Esophagus squamous epithelium (tissue), 5 donors: ENCODE data around the gene LYL1. TPM values are rescaled to one million over a fixed set of nuclear protein-coding genes. Genes with fewer than 3 reads are reported as not detected.
A peak's percentile ranks its signal among the peaks of the same experiment; 100 is the strongest.

Source experiments
- DNase-seq: peaks from one replicate; lab custom pipeline; 2025; lab: John Stamatoyannopoulos, UW
- H3K27ac ChIP-seq, 4 donors: fragments of 200-600 bp; sonication (generic); one replicate each; pipeline ENCODE4 v1.5.1; 2016 to 2019; ENCODE audit warnings: mild to moderate bottlenecking in 1 of 4
- H3K27me3 ChIP-seq, 4 donors: fragments of 200-600 bp; sonication (generic); 1 replicate in 3 of 4; 2 replicates in 1 of 4; pipeline versions ENCODE4 v1.5.1 to v1.6.0; 2017 to 2021; ENCODE audit warnings: antibody characterized with exemption in 1 of 4
- H3K36me3 ChIP-seq, 3 donors: fragments of 200-600 bp; sonication (generic); one replicate each; pipeline ENCODE4 v1.5.1; 2016 to 2019
- H3K4me1 ChIP-seq, 3 donors: fragments of 200-600 bp; sonication (generic); one replicate each; pipeline ENCODE4 v1.5.1; 2017 to 2019
- H3K4me3 ChIP-seq, 4 donors: fragments of 200-600 bp; sonication (generic); 1 replicate in 3 of 4; 2 replicates in 1 of 4; pipeline ENCODE4 v1.5.1; 2016 to 2019; ENCODE audit warnings: mild to moderate bottlenecking in 2 of 4, moderate library complexity in 1 of 4
- H3K9me3 ChIP-seq, 3 donors: fragments of 200-600 bp; sonication (generic); one replicate each; pipeline ENCODE4 v1.5.1; 2016 to 2019
- POLR2A ChIP-seq, 4 donors: fragments of 450-650 bp; IDR thresholded peaks; one replicate each; pipeline ENCODE4 v1.6.1; 2017; ENCODE audit warnings: antibody characterized with exemption in 4 of 4, mild to moderate bottlenecking in 4 of 4, moderate library complexity in 3 of 4
- WGBS, 2 donors: methylation state at CpG; one replicate each; pipeline ENCODE4 v1.1.5; 2018; 5-methylcytosine and 5-hydroxymethylcytosine counted together
- intact Hi-C: fragments of 100-400 bp; cut with DNase I; formaldehyde crosslinking; loops from one replicate; pipeline ENCODE4 v1.15.0; 2022
- total RNA-seq, 4 donors: library from RNA; depleted of rRNA; stranded (reverse); fragments of >200 nt; gene quantifications; one replicate each; pipeline ENCODE4 v1.1.0, GENCODE V29; 2016
- TF ChIP-seq, protein P1 (sequence below), 6 experiments: fragments of 450-650 bp in 4 of 6; fragments of 200-600 bp in 2 of 6; sonication (generic) in 2 of 6; IDR thresholded peaks; one replicate each; pipeline ENCODE4 v1.5.1; 2016 to 2019; ENCODE audit warnings: antibody characterized with exemption in 6 of 6, mild to moderate bottlenecking in 4 of 6, moderate library complexity in 4 of 6
- donor health status: DM: yes; HTN: yes; CAD: no.

LYL1 gene
- total RNA-seq, 4 donors from 2014 or later: 2.1 to 13.0 (median 3.9) TPM

DNA sequence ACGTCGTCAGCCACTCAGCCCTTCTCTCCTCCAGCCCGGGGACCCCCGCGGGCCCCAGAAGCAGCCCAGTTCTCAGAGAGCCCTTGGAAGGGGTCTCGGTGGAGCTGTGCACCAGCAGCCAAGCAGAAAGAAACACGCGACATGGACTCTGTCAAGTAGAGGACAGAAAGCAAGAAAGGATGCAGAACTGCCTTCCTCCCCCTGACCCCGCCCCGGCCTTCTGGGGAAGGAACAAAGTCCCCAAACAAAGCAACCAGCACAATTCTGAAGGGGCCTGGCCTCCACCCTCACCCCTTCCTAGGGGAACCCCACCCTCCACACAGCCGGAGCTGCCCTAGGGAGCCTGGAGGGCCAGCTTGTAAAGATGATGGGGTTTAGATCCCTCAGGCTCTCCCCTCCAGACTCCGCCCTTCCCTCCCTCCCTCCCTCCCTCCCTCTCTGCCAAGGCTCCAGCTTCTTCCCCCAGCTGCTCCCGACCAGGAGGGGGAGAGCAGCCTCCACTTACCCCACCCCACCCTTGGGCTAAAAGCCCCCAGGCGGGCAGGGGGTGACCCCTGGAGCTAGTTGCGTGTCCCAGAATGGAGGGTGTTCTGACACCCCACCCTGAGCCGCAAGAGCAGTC, 7.8 kb downstream of the LYL1 start:
- Histone ChIP-seq H3K27ac (peak overlapping the region in 3 of 4 donors; percentile 85 to 94 (median 91)), H3K4me1 (peaks cover 41 to 98% (median 67%) of the 10 kb centered on the region in 3 donors), H3K4me3 (peak overlapping the region in 2 of 4 donors; percentile 23 to 47), H3K36me3 (peaks cover 0 to 56% (median 0%) of the 10 kb centered on the region in 3 donors), H3K9me3 (no peaks in the 10 kb centered on the region), H3K27me3 (peaks cover 0 to 9% (median 0%) of the 10 kb centered on the region in 4 donors)
- WGBS, 2 donors: 65 to 68% methylated on average over 10 to 14 of the region's 16 CpGs
- TF ChIP-seq POLR2A (IDR thresholded peaks at IDR 0.05): no peak
- TF ChIP-seq, protein P1, sequence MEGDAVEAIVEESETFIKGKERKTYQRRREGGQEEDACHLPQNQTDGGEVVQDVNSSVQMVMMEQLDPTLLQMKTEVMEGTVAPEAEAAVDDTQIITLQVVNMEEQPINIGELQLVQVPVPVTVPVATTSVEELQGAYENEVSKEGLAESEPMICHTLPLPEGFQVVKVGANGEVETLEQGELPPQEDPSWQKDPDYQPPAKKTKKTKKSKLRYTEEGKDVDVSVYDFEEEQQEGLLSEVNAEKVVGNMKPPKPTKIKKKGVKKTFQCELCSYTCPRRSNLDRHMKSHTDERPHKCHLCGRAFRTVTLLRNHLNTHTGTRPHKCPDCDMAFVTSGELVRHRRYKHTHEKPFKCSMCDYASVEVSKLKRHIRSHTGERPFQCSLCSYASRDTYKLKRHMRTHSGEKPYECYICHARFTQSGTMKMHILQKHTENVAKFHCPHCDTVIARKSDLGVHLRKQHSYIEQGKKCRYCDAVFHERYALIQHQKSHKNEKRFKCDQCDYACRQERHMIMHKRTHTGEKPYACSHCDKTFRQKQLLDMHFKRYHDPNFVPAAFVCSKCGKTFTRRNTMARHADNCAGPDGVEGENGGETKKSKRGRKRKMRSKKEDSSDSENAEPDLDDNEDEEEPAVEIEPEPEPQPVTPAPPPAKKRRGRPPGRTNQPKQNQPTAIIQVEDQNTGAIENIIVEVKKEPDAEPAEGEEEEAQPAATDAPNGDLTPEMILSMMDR (IDR thresholded peaks at IDR 0.05): no peak
- DNase-seq: no peak
- intact Hi-C loops: loop anchor here (5.0 kb wide), 1 partner anchor 113 kb away; no protein-coding TSS in a partner anchor

DNA sequence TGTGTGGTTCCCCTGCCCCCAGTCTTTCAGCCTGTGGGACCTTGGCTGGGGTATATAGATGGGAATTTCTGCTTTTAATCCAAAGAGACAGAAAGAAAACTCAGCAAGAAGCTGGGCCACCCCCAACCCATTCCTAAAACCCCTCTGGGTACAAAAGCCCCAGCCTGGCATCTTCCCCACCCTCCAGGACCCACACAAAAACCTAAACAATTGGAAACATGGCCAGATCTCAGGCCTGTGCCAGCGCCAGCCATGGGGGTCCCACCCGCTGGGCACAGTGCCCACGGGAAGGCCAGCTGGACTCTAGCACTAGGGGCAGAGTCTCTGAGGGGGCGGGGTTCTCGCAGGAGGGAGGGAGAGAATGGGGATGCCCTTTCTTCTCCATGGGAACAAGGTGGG, 8.6 kb downstream of the LYL1 start:
- WGBS, 2 donors: no CpG with 5 or more reads among the region's 5 CpGs
- Histone ChIP-seq H3K4me3 (no peak overlapping the region), H3K27ac (peak overlapping the region in 3 of 4 donors; percentile 85 to 94 (median 91)), H3K27me3 (peaks cover 0 to 9% (median 0%) of the 10 kb centered on the region in 4 donors), H3K4me1 (peaks cover 39 to 98% (median 67%) of the 10 kb centered on the region in 3 donors), H3K36me3 (peaks cover 0 to 63% (median 0%) of the 10 kb centered on the region in 3 donors), H3K9me3 (no peaks in the 10 kb centered on the region)
- no peak for TF ChIP-seq POLR2A (IDR thresholded peaks at IDR 0.05)
- TF ChIP-seq, protein P1 (IDR thresholded peaks at IDR 0.05): no peak
- intact Hi-C loops: loop anchor here (5.0 kb wide), 1 partner anchor 112 kb away; no protein-coding TSS in a partner anchor
- no peak for DNase-seq

DNA sequence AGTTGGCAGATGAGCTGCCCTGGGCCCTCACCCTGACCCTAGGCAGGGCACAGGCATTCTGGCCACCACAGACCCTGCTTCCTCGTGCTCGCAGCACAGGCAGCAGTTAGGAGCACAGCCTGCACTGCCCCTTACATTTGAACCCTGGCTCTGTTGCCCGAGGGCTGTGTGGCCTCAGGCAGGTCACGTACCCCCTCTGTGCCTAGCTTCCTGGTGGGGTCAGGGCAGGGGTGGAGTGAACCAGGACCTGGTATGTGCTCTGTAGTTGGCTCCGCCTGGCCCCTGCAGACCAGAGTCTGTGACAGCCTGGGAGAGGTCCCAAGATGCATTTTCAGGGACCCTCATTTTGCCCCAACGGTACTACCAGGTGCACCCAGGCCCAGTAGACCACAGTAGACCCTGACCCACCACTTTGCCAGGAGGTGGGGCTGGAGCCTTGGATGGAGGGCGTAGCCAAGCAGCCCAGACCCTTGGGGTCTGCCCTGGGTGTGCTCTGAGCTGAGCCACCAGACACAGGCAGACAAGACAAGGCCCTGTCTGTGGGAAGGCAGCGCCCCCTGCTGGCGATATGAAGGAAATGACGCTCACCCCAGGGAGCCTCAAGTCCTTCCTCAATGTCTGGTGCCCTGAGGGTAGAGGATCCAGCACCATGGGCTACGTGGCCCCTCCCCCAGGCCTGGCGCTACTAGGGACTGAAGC, 9.1 kb downstream of the LYL1 start:
- H3K27ac ChIP-seq: peak overlapping the region; percentile 30 to 94 (median 88)
- H3K36me3 ChIP-seq: peaks cover 0 to 69% (median 0%) of the 10 kb centered on the region in 3 donors
- DNase-seq: no peak
- intact Hi-C loops: loop anchor here (5.0 kb wide), 1 partner anchor 111 kb away; no protein-coding TSS in a partner anchor
- WGBS, 2 donors: 40 to 48% methylated on average over 4 to 5 of the region's 12 CpGs
- no peaks in the 10 kb centered on the region for H3K9me3 ChIP-seq
- peaks cover 0 to 9% (median 0%) of the 10 kb centered on the region in 4 donors for H3K27me3 ChIP-seq
- no peak overlapping the region for H3K4me3 ChIP-seq
- peaks cover 34 to 97% (median 63%) of the 10 kb centered on the region in 3 donors for H3K4me1 ChIP-seq
- no peak for TF ChIP-seq POLR2A (IDR thresholded peaks at IDR 0.05)
- TF ChIP-seq, protein P1 (IDR thresholded peaks at IDR 0.05): peak; percentile 88 to 95 (median 94)

DNA sequence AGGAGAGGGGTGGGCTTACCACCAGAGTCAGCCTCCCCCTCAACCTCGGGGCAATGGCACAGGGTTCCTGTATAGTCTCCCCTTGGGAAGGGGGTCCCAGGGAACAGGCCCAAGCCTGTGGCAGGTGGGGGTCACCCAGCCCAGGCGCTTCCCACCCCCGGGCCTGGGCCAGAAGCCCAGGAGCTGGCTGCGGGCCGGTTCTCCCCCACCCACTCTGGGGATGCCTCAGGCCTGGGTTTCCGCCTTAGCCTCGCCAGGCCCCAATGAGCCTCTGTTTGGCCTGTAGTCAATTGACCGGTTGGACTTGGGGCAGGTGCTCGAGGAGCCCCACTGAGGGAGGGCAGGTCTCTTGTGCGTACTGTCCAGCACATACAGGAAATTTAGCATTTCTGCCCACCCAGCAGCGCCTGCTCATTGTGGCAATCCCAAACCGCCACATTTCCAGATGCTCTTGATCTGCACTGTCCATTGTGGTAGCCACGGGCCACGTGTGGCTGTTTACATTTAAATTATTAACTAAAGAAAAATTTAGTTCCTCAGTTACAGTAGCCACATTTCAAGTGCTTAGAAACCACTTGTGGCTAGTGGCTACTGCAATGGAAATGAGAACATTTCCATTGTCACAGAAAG, 9.9 kb downstream of the LYL1 start:
- TF ChIP-seq POLR2A (IDR thresholded peaks at IDR 0.05): no peak
- TF ChIP-seq, protein P1 (IDR thresholded peaks at IDR 0.05): no peak
- Histone ChIP-seq H3K9me3 (no peaks in the 10 kb centered on the region), H3K27ac (peak overlapping the region; percentile 31 to 94 (median 88)), H3K36me3 (peaks cover 0 to 77% (median 3%) of the 10 kb centered on the region in 3 donors), H3K4me3 (no peak overlapping the region), H3K27me3 (peaks cover 0 to 5% (median 0%) of the 10 kb centered on the region in 4 donors), H3K4me1 (peaks cover 26 to 88% (median 56%) of the 10 kb centered on the region in 3 donors)
- DNase-seq: no peak
- intact Hi-C loops: loop anchor here (5.0 kb wide), 1 partner anchor 110 kb away; no protein-coding TSS in a partner anchor
- 53 to 59% methylated on average over 4 to 7 of the region's 14 CpGs for WGBS, 2 donors
